ENCODE data around the gene ELAVL2. TPM values are rescaled to one million over a fixed set of nuclear protein-coding genes. Genes with fewer than 3 reads are reported as not detected.

The ELAVL2 gene
- total and polyA plus RNA-seq, 2 of the 4 experiments (the other 2 are of a cell fraction) = 0.36 TPM; not detected in 1

- Histone ChIP-seq H2BK20ac (ENCODE audit: low read depth, low read length) (no peak overlapping the region), H4K8ac (ENCODE audit: low read depth in 2 of 2, low read length in 2 of 2) (no peak overlapping the region), H4K5ac (ENCODE audit: low read depth, low read length) (no peak overlapping the region), H3K27me3 (ENCODE audit: control insufficient read depth, insufficient read depth, low read length) (no peaks in the 10 kb centered on the region), H3K79me1 (ENCODE audit: low read depth in 1 of 2, low read length in 2 of 2) (no peaks in the 10 kb centered on the region), H3K4ac (ENCODE audit: low read depth, low read length) (no peak overlapping the region), H3K23ac (ENCODE audit: low read depth, low read length) (no peak overlapping the region), H3K4me3 (ENCODE audit: insufficient read depth, low read depth, low read length) (no peak overlapping the region), H3K14ac (replicated peaks; ENCODE audit: low read depth, low read length) (no peak overlapping the region), H3K9me1 (ENCODE audit: insufficient read depth, low read length) (no peaks in the 10 kb centered on the region), H2AFZ (replicated peaks; ENCODE audit: low read length, poor library complexity) (no peak overlapping the region), H3K4me2 (ENCODE audit: low read depth, low read length) (no peak overlapping the region), H2AK9ac (replicated peaks; ENCODE audit: low read depth, low read length, poor library complexity) (no peak overlapping the region), H3K18ac (ENCODE audit: low read depth, low read length) (no peak overlapping the region), H3K27ac (ENCODE audit: insufficient read depth, low read length) (no peak overlapping the region), H4K20me1 (ENCODE audit: insufficient read depth, low read length) (no peaks in the 10 kb centered on the region), H3K9me3 (ENCODE audit: control insufficient read depth, insufficient read depth, low read length) (peaks cover 5% of the 10 kb centered on the region), H2AK5ac (ENCODE audit: low read depth, low read length) (no peak overlapping the region), H2BK5ac (ENCODE audit: low read depth, low read length, poor library complexity, severe bottlenecking) (no peak overlapping the region), H4K91ac (ENCODE audit: insufficient read depth, low read depth, low read length) (no peak overlapping the region), H2BK120ac (ENCODE audit: low read depth, low read length) (no peak overlapping the region), H2BK15ac (ENCODE audit: low read depth, low read length) (no peak overlapping the region), H3K56ac (ENCODE audit: extremely low read depth, insufficient read depth, low read length) (no peak overlapping the region), H3K4me1 (ENCODE audit: control insufficient read depth, insufficient read depth, low read length) (no peaks in the 10 kb centered on the region), H3K36me3 (ENCODE audit: control insufficient read depth, insufficient read depth, low read length) (no peaks in the 10 kb centered on the region), H3K9ac (ENCODE audit: low read depth, low read length) (no peak overlapping the region)
- ChIA-PET POLR2A (ENCODE audit: unreplicated experiment) (no interaction called here), CTCF (no interaction called here)
- dilution Hi-C loops (cut with HindIII; ENCODE audit: low sequenced_read_pairs, unreplicated experiment) (no loop called here), in situ Hi-C loops (cut with MboI; ENCODE audit: low sequenced_read_pairs) (no loop called here), intact Hi-C loops (cut with micrococcal nuclease) (no loop called here)
- no peak for DNase-seq
- no peak for ATAC-seq (ENCODE audit: low read depth)
- TF ChIP-seq RFX5 (IDR thresholded peaks at IDR 0.05; ENCODE audit: low read depth, low read length) (no peak), POLR2A (IDR thresholded peaks at IDR 0.05; ENCODE audit: low read depth, low read length) (no peak)
- BruUV-seq (replicated peaks) = no TSS peak
- no CpG with 5 or more reads among the region's 3 CpGs for WGBS, 2 experiments (ENCODE audit: extremely low coverage in 2 of 2, insufficient read length in 1 of 2)
Observed at GRCh38 chr9:23665051-23665450, 161.0 kb downstream of the ELAVL2 start.
